Immature natural killer cell (primary cell): ENCODE measurements around the gene GSX2. TPM values are rescaled to one million over a fixed set of nuclear protein-coding genes. Genes with fewer than 3 reads are reported as not detected.
"Not testable (repeated sequence)": the region's sequence is repeated elsewhere in the genome, so short reads cannot be mapped to it uniquely, and the experiment has no call there.

ENCODE experiments used
- DNase-seq, 3 donors: peaks; one replicate each; pipeline ENCODE4 v3.0.0; 2022; ENCODE audit warnings: mixed read lengths in 1 of 3
- H3K27ac Mint-ChIP-seq, 6 donors: one replicate each; pipeline ENCODE4 v1.8.0; 2020; ENCODE audit warnings: mixed read lengths in 6 of 6, mild to moderate bottlenecking in 5 of 6, inconsistent platforms in 4 of 6, moderate library complexity in 3 of 6
- H3K27me3 Mint-ChIP-seq, 3 donors: one replicate each; pipeline ENCODE4 v1.8.0; 2020 to 2021; ENCODE audit warnings: low read depth in 3 of 3, mild to moderate bottlenecking in 3 of 3, mixed read lengths in 3 of 3, moderate library complexity in 3 of 3, inconsistent platforms in 1 of 3
- H3K36me3 Mint-ChIP-seq, 3 donors: one replicate each; pipeline ENCODE4 v1.8.0; 2020; ENCODE audit warnings: mixed read lengths in 3 of 3, inconsistent platforms in 2 of 3, mild to moderate bottlenecking in 2 of 3
- H3K4me1 Mint-ChIP-seq, 2 donors: one replicate each; pipeline ENCODE4 v1.8.0; 2020; ENCODE audit warnings: inconsistent platforms in 2 of 2, mild to moderate bottlenecking in 2 of 2, mixed read lengths in 2 of 2, moderate library complexity in 1 of 2
- H3K4me3 Mint-ChIP-seq, 5 donors: one replicate each; pipeline ENCODE4 v1.8.0; 2020; ENCODE audit warnings: mild to moderate bottlenecking in 5 of 5, mixed read lengths in 5 of 5, inconsistent platforms in 3 of 5, moderate library complexity in 3 of 5
- H3K9me3 Mint-ChIP-seq, 6 donors: one replicate each; pipeline ENCODE4 v1.8.0; 2020; ENCODE audit warnings: mild to moderate bottlenecking in 6 of 6, mixed read lengths in 6 of 6, inconsistent platforms in 4 of 6, moderate library complexity in 3 of 6
- polyA plus RNA-seq, 3 donors: library from polyadenylated mRNA; unstranded; fragments of 300-500 nt; fragmentation: Illumina TruSeq; gene quantifications; one replicate each; pipeline ENCODE4 v1.2.3, GENCODE V29; 2021

Gene GSX2
- polyA plus RNA-seq, result not detected

DNA sequence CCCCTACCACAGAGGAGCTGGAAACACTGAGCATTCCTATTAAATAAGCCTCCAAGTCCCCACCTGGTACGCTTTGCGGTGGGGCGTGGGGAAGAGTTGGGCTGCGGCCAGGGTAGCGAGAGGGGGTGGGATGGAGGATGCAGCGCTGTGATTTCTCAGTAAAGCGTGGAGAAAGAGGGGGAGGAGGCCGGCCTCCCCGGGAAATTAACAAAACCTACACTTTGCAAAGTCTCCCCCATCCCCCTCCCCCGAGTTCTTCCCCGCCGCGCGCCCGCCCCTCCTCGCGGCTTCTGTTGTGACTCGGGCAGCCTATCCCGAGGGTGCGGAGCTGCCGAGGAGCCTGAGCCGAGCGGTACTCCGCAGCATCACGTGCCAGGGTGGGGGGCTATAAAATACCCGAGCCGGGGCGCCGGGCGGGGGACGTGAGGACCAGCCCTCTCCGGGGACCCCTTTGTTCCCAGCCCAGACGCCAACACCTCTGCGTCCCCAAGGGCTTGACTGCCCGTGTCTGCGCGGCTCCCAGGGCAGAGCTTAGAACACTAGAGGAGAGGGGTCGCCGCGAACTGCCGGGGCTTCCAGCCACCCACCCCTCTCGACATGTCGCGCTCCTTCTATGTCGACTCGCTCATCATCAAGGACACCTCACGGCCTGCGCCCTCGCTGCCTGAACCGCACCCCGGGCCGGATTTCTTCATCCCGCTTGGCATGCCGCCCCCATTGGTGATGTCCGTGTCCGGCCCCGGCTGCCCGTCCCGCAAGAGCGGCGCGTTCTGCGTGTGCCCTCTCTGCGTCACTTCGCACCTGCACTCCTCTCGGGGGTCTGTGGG, at the start of gene GSX2:
GSX2 (plus strand) TSS at position 416 of the 827 bp plus-strand sequence; CDS start at position 598, 182 bp downstream.
- peaks cover 41 to 71% (median 52%) of the 10 kb centered on the region in 3 donors for H3K27me3 Mint-ChIP-seq
- H3K4me3 Mint-ChIP-seq, result peak within 1 kb of the TSS; percentile 28 to 69 (median 58)
- DNase-seq, result no peak
- peaks cover 17 to 19% of the 10 kb centered on the region in 2 donors for H3K4me1 Mint-ChIP-seq
- no peak within 1 kb of the TSS for H3K27ac Mint-ChIP-seq
- no peaks in the 10 kb centered on the region for H3K36me3 Mint-ChIP-seq
- H3K9me3 Mint-ChIP-seq, result peaks cover 0 to 4% (median 0%) of the 10 kb centered on the region in 6 donors

DNA sequence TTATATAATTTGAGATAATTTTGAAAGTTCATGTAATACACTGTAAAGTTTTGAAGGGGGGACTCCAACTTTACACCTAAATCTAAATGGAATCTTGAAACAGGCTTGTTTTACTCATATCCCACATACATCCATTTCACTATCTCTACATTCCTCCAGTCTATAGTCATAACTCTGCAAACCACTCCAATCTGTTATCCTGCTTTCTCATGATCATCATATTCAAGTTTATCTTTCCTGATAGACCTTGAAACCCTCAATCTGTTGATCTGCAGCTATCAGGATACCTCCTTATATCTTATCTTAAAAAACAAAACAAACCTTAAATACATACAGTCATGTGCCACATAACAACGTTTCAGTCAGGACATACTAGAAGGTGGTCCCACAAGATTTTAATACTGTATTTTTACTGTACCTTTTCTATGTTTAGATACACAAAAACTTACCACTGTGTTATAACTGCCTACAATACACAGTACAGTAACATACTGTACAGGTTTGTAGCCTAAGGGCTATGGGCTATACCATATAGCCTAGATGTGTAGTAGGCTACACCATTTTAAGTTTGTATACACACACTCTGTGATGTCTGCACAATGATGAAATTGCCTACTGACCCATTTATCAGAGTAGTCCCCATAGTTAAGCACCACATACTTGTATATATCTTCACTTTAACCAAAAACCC, 49.6 kb upstream of the GSX2 start:
- H3K27ac Mint-ChIP-seq, result peak overlapping the region in 4 of 6 donors; percentile 7 to 74 (median 16)
- no peaks in the 10 kb centered on the region for H3K9me3 Mint-ChIP-seq
- H3K27me3 Mint-ChIP-seq, result peaks cover 0 to 4% (median 2%) of the 10 kb centered on the region in 3 donors
- no peak for DNase-seq
- peak overlapping the region in 2 of 5 donors; percentile 1 to 37 for H3K4me3 Mint-ChIP-seq
- H3K4me1 Mint-ChIP-seq, result peaks cover 50 to 52% of the 10 kb centered on the region in 2 donors
- H3K36me3 Mint-ChIP-seq, result peaks cover 0 to 4% (median 3%) of the 10 kb centered on the region in 3 donors

DNA sequence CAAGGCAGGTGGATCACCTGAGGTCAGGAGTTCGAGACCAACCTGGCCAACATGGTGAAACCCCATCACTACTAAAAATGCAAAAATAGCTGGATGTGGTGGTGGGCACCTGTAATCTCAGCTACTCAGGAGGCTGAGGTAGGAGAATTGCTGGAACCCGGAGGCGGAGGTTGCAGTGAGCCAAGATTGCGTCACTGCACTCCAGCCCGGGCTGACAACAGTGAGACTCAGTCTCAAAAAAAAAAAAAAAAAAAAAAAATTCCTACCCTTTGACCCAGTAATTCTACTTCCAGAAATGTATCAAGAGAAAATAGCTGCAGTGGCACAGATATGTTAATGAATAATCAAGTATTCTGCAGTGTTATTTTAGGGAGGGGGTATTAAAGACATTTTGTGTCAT, 46.6 kb upstream of the GSX2 start:
- DNase-seq, H3K4me3 Mint-ChIP-seq, H3K9me3 Mint-ChIP-seq, H3K27me3 Mint-ChIP-seq, H3K27ac Mint-ChIP-seq, H3K36me3 Mint-ChIP-seq: not testable (repeated sequence)
- peaks cover 68 to 81% of the 10 kb centered on the region in 2 donors for H3K4me1 Mint-ChIP-seq

DNA sequence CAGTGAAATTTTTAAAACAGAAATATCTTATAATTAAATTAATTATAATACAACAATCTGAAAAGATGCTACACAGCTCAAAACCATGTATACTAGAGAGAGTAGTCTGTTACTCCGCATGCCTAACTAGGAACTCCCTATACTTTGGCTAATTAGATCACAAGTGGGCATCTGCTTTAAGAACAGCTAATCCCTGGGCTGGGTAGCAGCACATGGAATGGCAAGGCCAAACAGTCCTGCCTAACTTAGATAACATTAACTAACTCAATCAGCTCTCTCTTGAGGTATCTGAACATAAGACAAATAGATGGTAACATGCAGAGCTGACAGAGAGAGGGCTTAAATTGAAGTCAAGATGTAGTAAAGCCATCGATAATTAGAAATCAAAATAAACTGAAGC, 45.5 kb upstream of the GSX2 start:
- H3K27ac Mint-ChIP-seq, result peak overlapping the region in 1 of 6 donors; percentile 18
- H3K4me3 Mint-ChIP-seq, result no peak overlapping the region
- H3K9me3 Mint-ChIP-seq, result no peaks in the 10 kb centered on the region
- H3K4me1 Mint-ChIP-seq, result peaks cover 70 to 86% of the 10 kb centered on the region in 2 donors
- H3K36me3 Mint-ChIP-seq, result no peaks in the 10 kb centered on the region
- DNase-seq, result no peak
- H3K27me3 Mint-ChIP-seq, result peaks cover 0 to 4% (median 0%) of the 10 kb centered on the region in 3 donors

DNA sequence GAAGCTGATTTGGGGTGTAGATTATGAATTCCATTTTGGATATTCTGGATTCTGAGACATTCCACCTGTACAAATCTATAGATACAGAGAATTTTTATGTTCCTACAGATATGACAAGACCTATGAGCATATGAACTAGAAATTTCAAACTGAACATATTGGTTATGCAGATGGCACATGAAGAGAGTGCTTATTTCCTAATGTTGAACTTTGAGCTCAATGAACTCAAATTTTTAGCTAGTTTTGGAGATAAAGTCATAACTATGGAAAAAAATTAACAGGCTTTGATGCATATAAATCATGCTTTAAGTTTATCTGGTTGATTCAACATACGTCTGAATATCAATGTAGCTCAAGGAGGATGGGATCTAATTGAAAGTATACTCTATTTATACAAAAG, 44.5 kb upstream of the GSX2 start:
- Mint-ChIP-seq H3K4me3 (peak overlapping the region in 1 of 5 donors; percentile 19), H3K9me3 (no peaks in the 10 kb centered on the region), H3K4me1 (peaks cover 70 to 86% of the 10 kb centered on the region in 2 donors), H3K27me3 (peaks cover 0 to 4% (median 0%) of the 10 kb centered on the region in 3 donors), H3K27ac (no peak overlapping the region), H3K36me3 (no peaks in the 10 kb centered on the region)
- DNase-seq, result no peak

DNA sequence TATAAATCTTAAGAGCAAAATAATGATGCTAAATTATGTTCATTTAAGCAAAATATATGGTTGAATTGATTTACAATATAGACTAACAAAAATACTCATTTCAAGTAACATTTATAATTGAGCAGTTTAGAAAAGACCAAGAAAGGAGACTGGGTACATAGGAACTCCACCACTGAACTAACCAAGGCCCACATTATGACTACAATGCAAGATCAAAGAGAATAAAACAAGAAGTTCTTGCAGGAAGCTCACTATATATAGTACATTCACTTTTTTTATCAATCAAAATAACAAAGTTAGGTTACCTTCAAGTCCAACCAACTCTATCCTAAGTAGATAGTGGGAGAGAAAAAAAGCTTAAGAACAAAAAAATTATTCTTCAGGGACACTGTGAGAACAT, 43.6 kb upstream of the GSX2 start:
- H3K27ac Mint-ChIP-seq, result peak overlapping the region in 5 of 6 donors; percentile 29 to 84 (median 62)
- H3K36me3 Mint-ChIP-seq, result no peaks in the 10 kb centered on the region
- no peak for DNase-seq
- H3K4me1 Mint-ChIP-seq, result peaks cover 70 to 86% of the 10 kb centered on the region in 2 donors
- H3K9me3 Mint-ChIP-seq, result no peaks in the 10 kb centered on the region
- peaks cover 0 to 4% (median 0%) of the 10 kb centered on the region in 3 donors for H3K27me3 Mint-ChIP-seq
- peak overlapping the region; percentile 12 to 85 (median 55) for H3K4me3 Mint-ChIP-seq

DNA sequence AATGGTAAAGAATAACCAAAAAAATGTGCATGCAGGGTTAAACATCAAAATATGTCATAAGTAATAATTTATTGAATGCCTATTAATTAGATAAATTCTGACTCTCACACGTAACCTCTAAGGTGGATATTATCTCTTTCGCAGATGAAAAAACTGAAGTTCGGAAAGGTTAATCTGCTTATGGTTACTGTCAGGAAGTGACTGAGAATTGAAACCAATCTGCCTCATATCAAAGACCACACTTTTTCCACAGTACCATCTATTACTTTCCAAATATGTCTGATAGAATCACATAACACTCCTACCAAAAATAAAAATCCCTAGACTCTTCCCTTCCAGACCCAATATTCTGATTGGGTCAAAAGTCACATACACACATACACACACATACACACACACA, 41.8 kb upstream of the GSX2 start:
- H3K4me3 Mint-ChIP-seq, result peak overlapping the region; percentile 55 to 85 (median 73)
- peak in 2 of 3 donors; percentile 30 to 31 for DNase-seq
- peaks cover under 1 to 6% (median 3%) of the 10 kb centered on the region in 3 donors for H3K27me3 Mint-ChIP-seq

DNA sequence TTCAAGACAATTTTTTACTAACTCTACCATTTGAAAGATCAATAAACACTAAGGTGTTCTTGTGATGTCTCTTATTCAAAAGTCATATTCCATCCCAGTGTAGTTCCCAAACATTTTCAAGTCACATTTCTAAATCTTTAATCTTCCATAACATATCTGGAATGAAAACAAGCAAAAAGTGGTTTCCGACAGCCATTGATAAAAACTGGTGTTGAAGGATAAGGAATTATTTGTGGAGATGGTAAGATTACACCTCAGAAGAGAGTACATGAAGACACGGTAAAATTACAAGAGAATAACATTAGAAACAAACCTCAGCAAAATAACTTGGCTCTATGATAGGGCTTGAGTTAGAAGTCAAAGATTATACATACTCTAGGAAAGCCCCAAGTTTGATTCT, 39.8 kb upstream of the GSX2 start:
- H3K27ac Mint-ChIP-seq, result peak overlapping the region; percentile 1 to 76 (median 46)
- H3K9me3 Mint-ChIP-seq, result no peaks in the 10 kb centered on the region

More for the DNA sequence above, 41.8 kb upstream of the GSX2 start:
- Mint-ChIP-seq H3K36me3 (no peaks in the 10 kb centered on the region), H3K27ac (peak overlapping the region; percentile 9 to 94 (median 80)), H3K9me3 (no peaks in the 10 kb centered on the region), H3K4me1 (peaks cover 76 to 92% of the 10 kb centered on the region in 2 donors)

DNA sequence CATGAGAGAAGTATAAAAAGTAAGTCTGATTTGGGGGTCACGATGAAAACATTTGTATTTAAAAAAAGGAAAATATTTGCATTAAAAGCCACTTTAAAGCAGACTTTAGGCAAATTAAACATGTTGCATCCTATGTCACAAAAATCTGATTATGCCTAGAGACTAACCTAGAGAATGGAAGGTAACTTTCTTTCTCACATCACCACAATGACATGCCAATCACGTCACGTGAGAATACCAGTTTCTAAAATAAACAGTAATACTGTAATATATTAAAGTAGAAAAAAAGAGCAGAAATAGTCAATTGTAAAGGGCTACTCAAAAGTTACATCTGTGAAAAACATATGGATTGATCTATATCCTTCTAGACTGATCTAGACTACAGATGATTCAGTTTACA, 38.9 kb upstream of the GSX2 start:
- Mint-ChIP-seq H3K9me3 (no peaks in the 10 kb centered on the region), H3K27me3 (peaks cover 18 to 25% (median 19%) of the 10 kb centered on the region in 3 donors), H3K4me1 (peaks cover 73 to 91% of the 10 kb centered on the region in 2 donors), H3K4me3 (peak overlapping the region; percentile 46 to 99 (median 69)), H3K36me3 (no peaks in the 10 kb centered on the region), H3K27ac (peak overlapping the region in 5 of 6 donors; percentile 76 to 97 (median 80))
- DNase-seq, result no peak

More for the DNA sequence above, 39.8 kb upstream of the GSX2 start:
- Mint-ChIP-seq H3K4me3 (peak overlapping the region; percentile 24 to 51 (median 37)), H3K36me3 (no peaks in the 10 kb centered on the region), H3K27me3 (peaks cover 15 to 21% (median 18%) of the 10 kb centered on the region in 3 donors), H3K4me1 (peaks cover 73 to 89% of the 10 kb centered on the region in 2 donors)
- no peak for DNase-seq

DNA sequence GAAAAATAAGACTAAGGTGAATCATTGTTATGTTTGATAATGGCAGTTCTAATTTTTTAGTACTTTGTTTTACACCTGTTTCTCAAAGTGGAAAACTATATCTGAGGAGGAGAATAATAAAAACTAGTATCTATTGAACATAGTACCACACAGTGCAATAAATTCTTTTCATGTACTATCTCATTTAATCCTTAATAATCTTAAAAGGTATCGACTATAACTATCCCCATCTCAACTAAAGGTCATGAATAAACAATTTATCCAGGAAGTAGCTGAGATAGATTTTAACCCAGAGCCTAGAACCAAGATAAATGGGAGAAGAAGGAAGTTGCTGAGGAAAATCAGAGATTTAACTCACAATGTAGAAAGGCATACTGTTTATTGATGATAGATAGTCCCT, 38.1 kb upstream of the GSX2 start:
- Mint-ChIP-seq H3K9me3 (no peaks in the 10 kb centered on the region), H3K36me3 (no peaks in the 10 kb centered on the region), H3K27ac (peak overlapping the region; percentile 42 to 97 (median 78)), H3K4me3 (peak overlapping the region; percentile 46 to 99 (median 69)), H3K27me3 (peaks cover 18 to 25% (median 20%) of the 10 kb centered on the region in 3 donors), H3K4me1 (peaks cover 66 to 84% of the 10 kb centered on the region in 2 donors)
- DNase-seq, result no peak

DNA sequence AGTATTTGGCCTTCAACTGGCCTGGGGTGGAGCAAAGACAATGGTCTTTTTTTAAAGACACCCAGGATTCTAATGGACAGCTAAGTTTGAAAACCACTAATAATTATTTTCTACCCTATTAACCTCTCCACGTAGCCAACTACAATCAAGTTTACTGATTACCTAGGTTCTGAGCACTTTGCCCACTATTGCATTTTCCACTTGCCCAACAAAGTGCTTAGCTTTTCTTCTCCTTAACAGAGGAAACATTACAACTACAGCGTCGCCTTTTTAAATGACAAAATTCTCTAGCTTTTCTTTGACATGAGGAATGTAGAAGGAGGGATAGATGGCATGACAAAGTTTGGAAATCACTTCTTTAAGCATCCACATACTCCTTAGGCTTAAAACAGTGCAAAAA, 37.6 kb upstream of the GSX2 start:
- peaks cover 18 to 25% (median 20%) of the 10 kb centered on the region in 3 donors for H3K27me3 Mint-ChIP-seq
- no peaks in the 10 kb centered on the region for H3K36me3 Mint-ChIP-seq
- peaks cover 61 to 79% of the 10 kb centered on the region in 2 donors for H3K4me1 Mint-ChIP-seq
- no peaks in the 10 kb centered on the region for H3K9me3 Mint-ChIP-seq
- no peak for DNase-seq
- H3K27ac Mint-ChIP-seq, result peak overlapping the region; percentile 97 to 100 (median 100)
- H3K4me3 Mint-ChIP-seq, result peak overlapping the region; percentile 96 to 99 (median 98)

DNA sequence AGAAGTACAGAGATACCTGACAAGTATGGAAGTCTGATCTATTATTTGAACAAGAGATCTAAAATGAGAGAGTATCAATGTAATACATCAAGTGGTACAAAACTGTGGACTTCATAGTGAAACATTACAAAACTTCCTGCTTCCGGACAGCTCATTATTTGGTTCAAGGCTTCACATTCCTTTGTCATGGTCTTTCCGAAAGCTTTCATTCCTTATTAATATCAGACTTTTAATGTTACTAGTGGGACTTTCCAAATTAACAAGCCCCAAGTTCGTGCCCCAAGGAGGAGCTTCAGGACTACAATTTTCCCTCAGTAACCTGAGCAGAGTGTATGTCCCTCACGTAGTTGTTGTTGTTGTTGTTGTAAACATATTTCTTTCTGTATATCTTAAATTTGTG, 36.7 kb upstream of the GSX2 start:
- Mint-ChIP-seq H3K4me3 (peak overlapping the region; percentile 96 to 99 (median 98)), H3K36me3 (no peaks in the 10 kb centered on the region), H3K4me1 (peaks cover 53 to 70% of the 10 kb centered on the region in 2 donors), H3K27me3 (peaks cover 18 to 24% (median 20%) of the 10 kb centered on the region in 3 donors), H3K27ac (peak overlapping the region; percentile 97 to 100 (median 100)), H3K9me3 (no peaks in the 10 kb centered on the region)
- peak in 2 of 3 donors; percentile 18 to 24 for DNase-seq

DNA sequence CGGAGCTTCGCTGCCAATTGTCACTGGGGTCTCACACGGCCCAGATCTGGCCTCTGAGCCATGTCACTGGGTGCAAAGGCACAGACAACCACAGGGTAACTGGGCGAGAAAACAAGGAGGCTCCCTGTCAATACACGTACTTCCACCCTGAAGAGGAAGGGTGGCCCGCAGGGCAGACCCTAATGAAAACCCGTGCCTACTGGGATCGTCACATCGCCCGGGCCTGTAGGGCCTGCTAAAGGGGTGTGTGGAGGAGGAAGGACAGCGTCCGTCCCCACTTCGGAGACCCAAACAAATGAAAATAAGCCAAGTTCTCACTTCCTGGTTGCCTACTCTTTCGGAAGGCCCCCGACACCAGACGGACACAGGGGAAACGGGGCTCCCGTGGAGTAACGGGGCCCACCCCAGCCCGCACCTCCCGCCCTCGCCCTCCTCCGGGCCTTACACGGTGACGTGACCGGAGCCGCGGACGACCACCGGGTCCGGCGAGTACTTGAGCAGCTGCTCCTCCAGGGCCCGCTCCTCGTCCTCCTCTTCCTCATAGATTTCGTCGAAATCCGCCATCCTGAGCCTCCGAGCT, 36.1 kb upstream of the GSX2 start:
- Mint-ChIP-seq H3K36me3 (no peaks in the 10 kb centered on the region), H3K4me3 (peak overlapping the region; percentile 96 to 99 (median 98)), H3K9me3 (no peaks in the 10 kb centered on the region), H3K27ac (peak overlapping the region; percentile 97 to 100 (median 100)), H3K27me3 (peaks cover 18 to 23% (median 20%) of the 10 kb centered on the region in 3 donors), H3K4me1 (peaks cover 49 to 64% of the 10 kb centered on the region in 2 donors)
- peak; percentile 73 to 78 (median 74) for DNase-seq
